ENCODE results near the gene ELAC1.

- TF ChIP-seq, protein P1, sequence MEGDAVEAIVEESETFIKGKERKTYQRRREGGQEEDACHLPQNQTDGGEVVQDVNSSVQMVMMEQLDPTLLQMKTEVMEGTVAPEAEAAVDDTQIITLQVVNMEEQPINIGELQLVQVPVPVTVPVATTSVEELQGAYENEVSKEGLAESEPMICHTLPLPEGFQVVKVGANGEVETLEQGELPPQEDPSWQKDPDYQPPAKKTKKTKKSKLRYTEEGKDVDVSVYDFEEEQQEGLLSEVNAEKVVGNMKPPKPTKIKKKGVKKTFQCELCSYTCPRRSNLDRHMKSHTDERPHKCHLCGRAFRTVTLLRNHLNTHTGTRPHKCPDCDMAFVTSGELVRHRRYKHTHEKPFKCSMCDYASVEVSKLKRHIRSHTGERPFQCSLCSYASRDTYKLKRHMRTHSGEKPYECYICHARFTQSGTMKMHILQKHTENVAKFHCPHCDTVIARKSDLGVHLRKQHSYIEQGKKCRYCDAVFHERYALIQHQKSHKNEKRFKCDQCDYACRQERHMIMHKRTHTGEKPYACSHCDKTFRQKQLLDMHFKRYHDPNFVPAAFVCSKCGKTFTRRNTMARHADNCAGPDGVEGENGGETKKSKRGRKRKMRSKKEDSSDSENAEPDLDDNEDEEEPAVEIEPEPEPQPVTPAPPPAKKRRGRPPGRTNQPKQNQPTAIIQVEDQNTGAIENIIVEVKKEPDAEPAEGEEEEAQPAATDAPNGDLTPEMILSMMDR (IDR thresholded peaks at IDR 0.05; ENCODE audit: control extremely low read depth in 1 of 3, insufficient read depth in 1 of 3, low read depth in 1 of 3, low read length in 3 of 3) = no peak
- no peak for TF ChIP-seq POLR2A (IDR thresholded peaks at IDR 0.05; ENCODE audit: control extremely low read depth in 1 of 2, low read depth in 2 of 2, low read length in 2 of 2)
Observed at GRCh38 chr18:51032193-51032592, 64.4 kb downstream of the ELAC1 start.

All from H1 (cell line).